GM19468 (cell line): Measurements from ENCODE around the gene MPO.

Source experiments
- ATAC-seq: cut with Tn5 transposase; IDR thresholded peaks from one replicate; pipeline ENCODE4 v1.9.1; 2021; ENCODE audit warnings: mild to moderate bottlenecking, moderate library complexity, moderate number of reproducible peaks; ENCODE audit not compliant: unreplicated experiment; ENCODE audit errors: extremely low read depth

Gene MPO

DNA sequence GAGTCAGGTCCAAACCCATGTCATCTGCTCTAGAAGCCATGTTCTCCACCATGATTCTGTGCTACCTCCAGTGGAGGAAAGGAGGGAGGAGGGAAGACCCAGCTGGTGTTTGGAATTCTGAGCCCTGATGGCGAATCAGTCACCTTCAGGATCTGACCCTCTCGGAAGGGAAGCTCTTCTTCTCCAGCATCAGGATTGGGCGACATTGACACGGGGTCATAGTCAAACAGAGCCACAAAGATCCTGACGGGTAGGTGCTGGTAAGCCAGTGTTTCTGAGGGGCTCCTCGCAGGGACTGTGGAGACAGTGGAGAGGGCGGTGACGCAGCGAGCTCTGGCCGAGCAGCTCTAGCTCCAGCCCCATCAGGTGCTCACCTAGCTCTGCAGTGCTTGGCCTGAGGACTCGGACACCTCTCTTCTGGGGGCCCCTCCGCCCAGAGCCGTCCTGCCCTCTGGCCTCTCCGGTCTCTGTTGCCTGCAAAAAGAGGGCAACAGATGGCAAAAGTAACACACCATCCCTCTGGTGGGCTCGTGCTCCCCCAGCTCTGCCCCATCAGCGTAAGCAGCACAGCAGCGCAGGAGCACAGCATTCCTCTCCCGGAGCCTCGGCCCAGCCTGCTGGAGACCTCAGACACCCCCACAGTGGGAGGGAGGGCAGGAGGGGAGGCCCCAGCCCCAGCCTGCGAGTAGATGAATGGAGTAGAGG lies 26.9 kb upstream of the MPO start:
- no peak for ATAC-seq

GRCh38 chr17:58306131-58306951 lies 25.6 kb upstream of the MPO start:
- no peak for ATAC-seq

DNA sequence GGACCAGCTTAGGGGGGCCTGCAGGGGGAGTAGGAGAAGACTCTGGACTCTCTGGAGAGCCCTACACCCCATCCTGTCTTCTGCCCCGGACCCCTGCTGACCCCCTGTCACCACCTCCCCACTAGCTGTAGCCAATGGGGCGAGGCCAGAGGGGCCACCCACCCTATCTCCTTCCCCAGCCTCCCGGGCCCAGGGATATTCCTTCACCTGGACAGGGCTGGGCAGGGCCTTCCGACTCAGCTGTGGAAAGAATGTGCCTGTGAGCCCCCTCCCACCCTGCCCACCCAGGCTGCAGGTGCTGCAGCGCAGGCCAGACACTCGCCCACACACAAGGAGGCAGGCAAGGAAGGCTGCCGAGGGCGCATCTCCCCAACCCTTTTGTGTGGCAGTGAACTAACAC lies 24.9 kb upstream of the MPO start:
- no peak for ATAC-seq

- no peak for ATAC-seq
Observed at GRCh38 chr17:58304750-58305486, 24.2 kb upstream of the MPO start.

- ATAC-seq = no peak
Observed at GRCh38 chr17:58303971-58304749, 23.4 kb upstream of the MPO start.

GRCh38 chr17:58302919-58303585 lies 22.3 kb upstream of the MPO start:
- no peak for ATAC-seq

DNA sequence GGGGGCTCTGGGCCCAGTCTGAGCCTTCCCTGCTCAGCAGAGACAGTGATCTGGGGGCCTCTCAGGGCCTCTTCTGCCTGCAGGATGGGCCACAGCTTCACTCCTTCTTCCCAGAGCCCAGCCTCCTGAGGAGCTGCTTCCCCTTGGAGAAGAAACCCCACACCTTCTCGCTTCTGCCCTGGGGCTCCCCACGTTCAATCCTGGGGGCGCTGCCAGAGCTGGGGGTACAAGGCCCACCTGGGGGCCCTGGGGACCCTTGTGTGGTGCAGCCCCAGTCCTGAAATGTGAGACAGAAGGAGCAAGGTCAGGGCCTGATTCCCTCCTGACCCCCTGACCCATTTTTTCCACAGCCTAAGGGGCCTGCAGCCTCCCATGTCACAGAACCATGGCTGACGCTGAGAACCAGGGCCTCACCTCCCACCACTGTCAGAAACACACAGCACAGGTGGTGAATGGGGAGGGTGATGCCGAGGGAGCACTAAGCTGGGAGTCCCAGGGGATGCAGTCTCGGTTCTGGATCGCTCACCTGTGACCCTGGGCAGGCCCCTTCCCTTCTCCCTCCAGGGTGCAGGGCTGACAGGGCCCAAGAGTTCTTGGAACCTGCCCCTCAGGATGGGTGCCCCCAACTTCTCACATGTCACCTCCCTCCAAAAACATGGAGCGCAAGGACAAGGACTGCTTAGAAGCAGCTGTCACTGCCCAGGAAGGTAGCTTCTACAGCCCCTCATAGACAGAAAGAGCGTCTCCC lies 21.6 kb upstream of the MPO start:
- ATAC-seq = no peak

GRCh38 chr17:58301504-58302150 lies 20.9 kb upstream of the MPO start:
- no peak for ATAC-seq

DNA sequence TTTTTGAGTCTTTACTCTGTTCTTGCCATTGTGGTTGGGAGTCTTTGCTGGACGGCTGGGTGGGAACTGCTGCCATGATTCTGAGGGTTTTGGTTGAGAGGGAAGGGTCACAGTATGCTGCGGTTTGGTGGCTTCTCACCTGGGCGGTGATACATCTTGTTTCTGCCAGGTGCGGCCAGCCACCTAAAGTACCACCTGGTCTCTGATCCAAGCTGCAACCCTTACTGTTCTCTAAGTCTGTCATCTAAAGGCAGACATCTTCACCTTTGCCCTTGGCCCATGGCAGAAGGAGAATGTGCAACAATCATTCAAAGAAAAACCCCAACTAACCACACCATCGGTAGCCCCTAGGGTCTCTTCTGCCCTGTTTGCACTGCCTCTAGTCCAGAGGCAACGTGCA lies 19.6 kb upstream of the MPO start:
- no peak for ATAC-seq

DNA sequence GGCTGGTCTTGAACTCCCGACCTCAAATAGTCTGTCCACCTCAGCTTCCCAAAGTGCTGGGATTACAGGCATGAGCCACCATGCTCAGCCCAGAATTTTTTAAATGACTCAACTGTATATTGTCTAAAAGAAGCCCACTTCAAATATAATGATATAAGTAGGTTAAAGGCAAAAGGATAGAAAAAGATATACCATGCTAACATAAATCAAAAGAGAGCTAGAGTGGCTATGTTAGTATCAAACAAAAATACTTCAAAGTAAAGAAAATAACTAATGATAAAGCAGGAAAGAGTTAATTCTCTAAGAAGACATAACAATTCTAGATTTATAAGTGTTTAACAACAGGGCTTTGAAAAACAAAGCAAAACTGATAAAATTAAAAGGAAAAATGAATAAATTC lies 13.3 kb upstream of the MPO start:
- no peak for ATAC-seq

DNA sequence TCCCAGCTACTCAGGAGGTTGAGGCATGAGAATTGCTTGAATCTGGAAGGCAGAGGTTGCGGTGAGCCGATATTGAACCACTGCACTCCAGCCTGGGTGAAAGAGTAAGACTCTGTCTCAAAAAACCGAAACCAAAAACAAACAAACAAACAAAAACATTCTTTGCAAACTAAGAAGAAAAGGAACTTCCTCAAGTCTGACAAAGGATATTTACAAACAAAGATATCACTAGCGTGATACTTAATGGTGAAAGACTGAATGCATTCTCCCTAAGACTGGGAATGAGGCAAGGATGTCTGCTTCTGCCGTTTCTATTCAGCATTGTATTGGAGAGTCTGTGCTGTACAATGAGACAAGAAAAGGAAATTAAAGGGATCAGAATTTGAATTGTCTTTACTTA lies 10.5 kb upstream of the MPO start:
- no peak for ATAC-seq

DNA sequence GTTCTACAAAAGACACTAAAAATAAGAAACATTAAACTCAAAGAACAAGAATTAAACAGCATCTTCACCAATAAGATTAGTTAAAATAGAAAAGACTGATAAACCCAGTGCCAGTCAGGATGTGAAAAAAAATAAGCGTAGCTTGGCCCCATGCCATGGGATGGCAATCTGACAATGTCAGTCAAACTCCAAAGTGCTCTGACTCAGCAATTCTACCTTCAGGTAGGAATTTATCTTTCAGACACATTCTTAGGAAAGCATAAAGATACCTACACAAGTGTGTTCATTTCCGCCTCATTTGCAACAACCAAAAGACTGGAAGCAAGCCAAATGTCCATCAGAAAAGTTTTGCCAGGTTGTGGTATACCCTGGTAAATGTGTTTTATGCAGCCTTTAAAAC lies 9.1 kb upstream of the MPO start:
- ATAC-seq = no peak

DNA sequence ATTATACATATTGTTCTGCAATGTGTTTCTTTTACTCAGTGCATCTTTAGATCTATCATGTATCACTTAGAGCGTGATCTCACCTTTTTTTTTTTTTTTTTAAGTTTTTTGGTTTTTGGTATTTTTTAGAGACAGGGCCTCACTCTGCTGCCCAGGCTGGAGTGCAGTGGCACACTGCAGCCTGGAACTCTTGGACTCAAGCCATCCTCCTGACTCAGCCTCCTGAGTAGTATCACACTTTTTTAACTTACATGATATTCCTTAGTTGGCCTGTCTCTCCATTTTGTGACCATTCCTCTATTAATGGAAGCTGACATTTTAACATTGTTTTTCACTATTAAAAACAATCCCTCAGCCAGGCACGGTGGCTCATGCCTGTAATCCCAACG lies 4.7 kb upstream of the MPO start:
- ATAC-seq = no peak

DNA sequence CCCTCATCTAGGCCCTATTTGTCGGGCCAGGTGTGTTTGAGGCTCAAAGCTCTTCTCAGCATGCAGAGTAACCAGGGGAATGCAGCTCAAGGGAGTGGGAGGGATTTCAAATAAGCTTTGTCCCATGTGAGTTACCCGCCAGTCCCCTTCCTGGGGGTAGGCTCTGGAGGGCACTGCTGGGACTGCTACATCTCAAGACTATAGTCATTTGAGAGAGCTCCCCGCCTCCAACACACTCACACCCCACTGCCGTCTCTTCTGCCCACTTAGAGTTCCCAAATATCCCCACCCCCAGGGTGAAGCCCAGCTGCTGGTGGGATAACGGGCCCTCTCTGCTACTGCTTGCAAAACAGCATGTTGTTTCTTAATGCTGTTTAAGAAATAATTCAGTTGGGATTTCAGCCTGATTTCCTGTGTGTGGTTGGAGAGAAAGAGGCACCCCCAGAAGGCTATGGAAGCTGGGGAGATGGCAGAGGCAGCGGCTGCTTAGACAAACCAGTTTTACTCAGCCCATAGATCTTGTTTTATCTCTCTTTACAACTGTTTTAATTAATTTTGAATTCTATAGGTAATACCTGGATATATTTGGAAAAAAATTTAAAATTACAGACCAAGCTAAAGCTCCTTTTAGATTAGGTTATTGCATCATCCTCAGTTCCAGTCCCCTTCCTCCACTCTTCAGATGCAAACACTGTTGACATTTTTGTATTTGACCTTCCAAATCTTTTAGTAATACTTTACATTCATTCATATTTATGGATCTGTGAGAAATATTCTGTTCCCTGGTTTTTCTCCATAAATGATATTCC lies 4.1 kb upstream of the MPO start:
- no peak for ATAC-seq

GRCh38 chr17:58283674-58284612 lies 3.2 kb upstream of the MPO start:
- ATAC-seq = no peak

DNA sequence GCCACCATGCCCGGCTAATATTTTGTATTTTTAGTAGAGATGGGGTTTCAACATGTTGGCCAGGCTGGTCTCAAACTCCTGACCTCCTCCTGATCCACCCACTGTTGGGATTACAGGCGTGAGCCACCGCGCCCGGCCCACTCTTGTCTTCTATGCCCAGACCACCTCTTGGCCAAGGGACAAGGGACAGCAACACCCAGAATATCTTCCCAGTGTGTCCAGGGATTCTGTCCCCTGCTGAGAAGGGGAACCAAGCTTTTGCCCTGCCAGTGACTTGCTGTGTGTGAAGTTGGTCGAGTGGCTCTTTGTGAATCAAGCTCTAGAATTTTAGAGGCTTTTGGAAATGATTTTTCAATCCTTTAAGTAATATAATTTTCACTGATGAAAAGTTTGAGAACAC lies 1.7 kb upstream of the MPO start:
- ATAC-seq = no peak

DNA sequence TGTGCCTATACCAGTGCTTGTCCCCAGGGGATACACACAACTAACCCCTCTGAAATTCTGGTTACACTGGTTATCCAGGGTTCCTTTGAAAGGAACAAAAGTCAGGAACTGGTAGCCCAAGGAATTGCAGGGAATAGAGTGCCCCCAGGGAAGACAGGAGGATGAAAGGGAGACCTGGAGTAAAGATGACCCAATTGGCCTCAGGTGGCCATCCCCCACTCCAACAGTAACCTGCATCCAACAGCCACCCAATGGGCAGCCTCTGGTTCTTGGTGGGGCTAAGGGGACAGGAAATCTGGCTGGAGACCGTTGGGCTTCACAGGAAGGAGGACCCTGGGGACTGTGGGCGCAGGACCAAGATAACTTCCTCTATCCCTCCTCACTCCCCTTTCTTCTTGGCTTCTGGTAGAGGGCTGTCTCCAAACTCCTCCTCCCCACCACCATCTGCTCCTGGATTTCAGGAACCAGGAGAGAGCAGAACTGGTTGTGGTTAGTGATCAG lies 826 bp upstream of the MPO start:
- ATAC-seq = no peak
